Measurements from ENCODE around the gene GSK3B. TPM values are rescaled to one million over a fixed set of nuclear protein-coding genes. Genes with fewer than 3 reads are reported as not detected.

GSK3B gene
- total RNA-seq, 6 donors from 2014 or later: 41.4 to 84.9 (median 48.0) TPM

DNA sequence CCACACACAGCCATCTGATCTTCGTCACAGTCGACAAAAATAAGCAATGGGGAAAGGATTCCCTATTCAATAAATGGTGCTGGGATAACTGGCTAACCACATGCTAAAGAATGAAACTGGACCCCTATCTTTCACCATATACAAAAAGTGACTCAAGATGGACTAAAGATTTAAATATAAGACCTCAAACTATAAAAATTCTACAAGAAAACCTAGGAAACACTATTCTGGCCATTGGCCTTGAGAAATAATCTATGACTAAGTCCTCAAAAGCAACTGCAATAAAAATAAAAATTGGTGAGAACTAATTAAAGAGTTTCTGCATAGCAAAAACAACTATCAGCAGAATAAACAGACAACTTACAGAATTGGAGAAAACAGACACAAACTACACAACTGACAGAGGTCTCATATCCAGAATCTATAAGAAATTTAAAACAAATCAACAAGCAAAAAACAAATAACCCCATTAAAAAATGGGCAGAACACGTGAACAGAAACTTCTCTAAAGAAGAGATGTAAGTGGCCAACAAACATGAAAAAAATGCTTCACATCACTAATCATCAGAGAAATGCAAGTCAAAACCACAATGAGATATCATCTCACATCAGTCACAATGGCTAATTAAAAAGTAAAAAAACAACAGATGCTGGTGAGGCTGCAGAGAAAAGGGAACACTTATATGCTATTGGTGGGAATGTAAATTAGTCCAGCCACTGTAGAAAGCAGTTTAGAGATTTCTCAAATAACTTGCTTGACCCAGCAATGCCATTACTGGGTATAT, 208.3 kb downstream of the GSK3B start:
- DNase-seq (no peak), ATAC-seq (ENCODE audit: low FRiP score in 2 of 2) (no peak)
- TF ChIP-seq POLR2A (IDR thresholded peaks at IDR 0.05) (no peak), POLR2AphosphoS5 (IDR thresholded peaks at IDR 0.05) (no peak), EP300 (IDR thresholded peaks at IDR 0.05) (no peak), CTCF (IDR thresholded peaks at IDR 0.05) (no peak)
- no peaks in the 10 kb centered on the region for H3K4me1 ChIP-seq
- no peak overlapping the region for H3K27ac ChIP-seq
- H3K4me3 ChIP-seq: no peak overlapping the region
- peaks cover 0 to 14% (median 1%) of the 10 kb centered on the region in 4 donors for H3K36me3 ChIP-seq
- WGBS, 2 donors: 93 to 95% methylated on average over 3 of the region's 3 CpGs
- no peaks in the 10 kb centered on the region for H3K27me3 ChIP-seq
- H3K9me3 ChIP-seq: peaks cover 0 to 5% (median 2%) of the 10 kb centered on the region in 4 donors

GRCh38 chr3:119884161-119884557, 210.1 kb downstream of the GSK3B start:
- Histone ChIP-seq H3K27ac (no peak overlapping the region), H3K27me3 (no peaks in the 10 kb centered on the region), H3K36me3 (peaks cover 0 to 25% (median 4%) of the 10 kb centered on the region in 4 donors), H3K4me3 (no peak overlapping the region), H3K9me3 (peaks cover 0 to 5% (median 2%) of the 10 kb centered on the region in 4 donors), H3K4me1 (no peaks in the 10 kb centered on the region)
- DNase-seq (no peak), ATAC-seq (ENCODE audit: low FRiP score in 2 of 2) (no peak)
- TF ChIP-seq POLR2A (IDR thresholded peaks at IDR 0.05) (no peak), EP300 (IDR thresholded peaks at IDR 0.05) (no peak), POLR2AphosphoS5 (IDR thresholded peaks at IDR 0.05) (no peak), CTCF (IDR thresholded peaks at IDR 0.05) (no peak)
- 82 to 91% methylated on average over 4 of the region's 4 CpGs for WGBS, 2 donors

DNA sequence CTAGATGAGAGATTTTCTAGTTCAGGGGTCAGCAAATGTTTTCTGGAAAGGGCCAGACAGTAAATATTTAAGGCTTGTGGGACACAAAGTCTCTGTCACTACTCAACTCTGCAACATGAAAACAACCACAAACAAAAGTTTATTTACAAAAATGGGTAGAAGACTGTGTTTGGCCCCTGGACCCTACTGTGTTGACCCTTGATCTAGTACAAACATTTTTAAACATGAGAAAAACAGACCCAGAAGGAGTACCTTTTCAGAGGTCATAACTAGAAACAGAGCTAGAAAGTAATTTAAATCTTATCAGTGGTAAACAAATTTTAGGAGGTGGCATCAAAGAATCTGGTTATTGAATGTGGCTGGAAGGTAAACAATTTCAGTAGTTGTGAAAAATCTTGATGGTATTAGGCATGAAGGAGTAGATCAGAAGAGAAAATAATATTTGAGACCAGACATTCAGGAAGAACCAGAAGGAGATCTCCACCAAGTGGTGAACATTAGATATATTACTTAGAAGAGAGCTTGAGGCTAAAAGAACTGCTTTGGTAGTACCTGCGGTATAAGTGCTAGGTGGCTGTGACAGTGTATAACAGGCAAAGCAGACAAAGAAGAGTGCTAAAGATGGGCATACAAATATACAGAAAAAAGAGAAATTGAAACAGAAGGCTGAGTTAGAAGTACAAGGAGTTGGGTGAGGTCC, 210.6 kb downstream of the GSK3B start:
- H3K9me3 ChIP-seq: peaks cover 0 to 1% (median 0%) of the 10 kb centered on the region in 4 donors
- no peaks in the 10 kb centered on the region for H3K4me1 ChIP-seq
- no peaks in the 10 kb centered on the region for H3K27me3 ChIP-seq
- WGBS, 2 donors: 92 to 98% methylated on average over 1 of the region's 1 CpG
- no peak overlapping the region for H3K27ac ChIP-seq
- TF ChIP-seq EP300 (IDR thresholded peaks at IDR 0.05): no peak
- TF ChIP-seq POLR2A (IDR thresholded peaks at IDR 0.05): no peak
- TF ChIP-seq CTCF (IDR thresholded peaks at IDR 0.05): no peak
- no peak for TF ChIP-seq POLR2AphosphoS5 (IDR thresholded peaks at IDR 0.05)
- ATAC-seq (ENCODE audit: low FRiP score in 2 of 2) (no peak), DNase-seq (no peak)
- peaks cover 0 to 22% (median 4%) of the 10 kb centered on the region in 4 donors for H3K36me3 ChIP-seq
- H3K4me3 ChIP-seq: no peak overlapping the region

- Histone ChIP-seq H3K36me3 (peaks cover 0 to 22% (median 4%) of the 10 kb centered on the region in 4 donors), H3K9me3 (no peaks in the 10 kb centered on the region), H3K27ac (no peak overlapping the region), H3K27me3 (no peaks in the 10 kb centered on the region), H3K4me1 (no peaks in the 10 kb centered on the region), H3K4me3 (no peak overlapping the region)
- no peak for TF ChIP-seq EP300 (IDR thresholded peaks at IDR 0.05)
- no peak for TF ChIP-seq POLR2A (IDR thresholded peaks at IDR 0.05)
- no peak for TF ChIP-seq POLR2AphosphoS5 (IDR thresholded peaks at IDR 0.05)
- TF ChIP-seq CTCF (IDR thresholded peaks at IDR 0.05): no peak
- WGBS, 2 donors: 100% methylated on average over 1 of the region's 1 CpG
- no peak for DNase-seq
- no peak for ATAC-seq (ENCODE audit: low FRiP score in 2 of 2)
These were observed 213.3 kb downstream of the GSK3B start for GRCh38 chr3:119880966-119881365.

Measured in upper lobe of left lung (tissue), 6 donors.